Endodermal cell (in vitro differentiated cells): ENCODE results near the gene CD58. TPM values are rescaled to one million over a fixed set of nuclear protein-coding genes. Genes with fewer than 3 reads are reported as not detected.

Experiments
- DNase-seq: peaks from one replicate; pipeline ENCODE4 v3.0.0-alpha.2; 2017
- H3K27ac ChIP-seq: 2 replicates; pipeline ENCODE4 v1.5.1; 2013; ENCODE audit warnings: mild to moderate bottlenecking, low read depth, low read length, moderate library complexity
- H3K27me3 ChIP-seq: 2 replicates; pipeline ENCODE4 v1.6.1; 2013; ENCODE audit warnings: mild to moderate bottlenecking, low read length, moderate library complexity; ENCODE audit not compliant: insufficient read depth, control insufficient read depth, poor library complexity, severe bottlenecking
- H3K36me3 ChIP-seq: 2 replicates; pipeline ENCODE4 v1.7.0; 2013; ENCODE audit warnings: mild to moderate bottlenecking, low read length, moderate library complexity; ENCODE audit not compliant: control insufficient read depth, insufficient read depth
- H3K4me1 ChIP-seq: one replicate; pipeline ENCODE4 v1.7.0; 2013; ENCODE audit warnings: low read length; ENCODE audit not compliant: control insufficient read depth, insufficient read depth
- H3K4me3 ChIP-seq: 2 replicates; pipeline ENCODE4 v1.5.1; 2013; ENCODE audit warnings: mild to moderate bottlenecking, low read length, moderate library complexity
- H3K9ac ChIP-seq: 2 replicates; pipeline ENCODE4 v1.6.1; 2013; ENCODE audit warnings: mild to moderate bottlenecking, low read length, moderate library complexity; ENCODE audit not compliant: poor library complexity, severe bottlenecking; ENCODE audit errors: extremely low read depth
- H3K9me3 ChIP-seq: 2 replicates; pipeline ENCODE4 v1.6.1; 2013; ENCODE audit warnings: mild to moderate bottlenecking, low read length, moderate library complexity; ENCODE audit not compliant: control insufficient read depth
- H3K27ac Mint-ChIP-seq: 2 replicates; pipeline ENCODE4 v1.8.0; 2020; ENCODE audit warnings: mixed read lengths
- H3K27me3 Mint-ChIP-seq: 2 replicates; pipeline ENCODE4 v1.8.0; 2021; ENCODE audit warnings: mild to moderate bottlenecking, mixed read lengths; ENCODE audit not compliant: insufficient read depth
- H3K36me3 Mint-ChIP-seq: 2 replicates; pipeline ENCODE4 v1.8.0; 2020; ENCODE audit warnings: low read depth, mixed read lengths
- H3K4me1 Mint-ChIP-seq: 2 replicates; pipeline ENCODE4 v1.8.0; 2020; ENCODE audit warnings: mixed read lengths
- H3K4me3 Mint-ChIP-seq: 2 replicates; pipeline ENCODE4 v1.8.0; 2020; ENCODE audit warnings: mild to moderate bottlenecking, moderate library complexity, mixed read lengths
- H3K9me3 Mint-ChIP-seq: 2 replicates; pipeline ENCODE4 v1.8.0; 2020; ENCODE audit warnings: mild to moderate bottlenecking, mixed read lengths
- CTCF ChIP-seq: fragments of 200-600 bp; sonication (generic); conservative IDR thresholded peaks from 2 replicates; pipeline ENCODE4 v1.5.0; 2021; ENCODE audit warnings: antibody characterized with exemption, mild to moderate bottlenecking
- WGBS, 2 experiments: methylation state at CpG; one replicate each; pipeline versions ENCODE4 v1.1.5 to v1.1.7; 2013; ENCODE audit warnings: missing lambda C conversion rate in 2 of 2, mixed read lengths in 1 of 2; ENCODE audit not compliant: insufficient coverage in 1 of 2, insufficient read length in 1 of 2; 5-methylcytosine and 5-hydroxymethylcytosine counted together
- total RNA-seq, 2 donors: library from RNA; stranded (reverse); fragmentation: NEBNext Ultra II Directional in 1 of 2; extraction: Animal tissue kit (Norgen Biotek cat#: 25700) in 1 of 2; gene quantifications; 2 replicates in 1 of 2; 3 replicates in 1 of 2; pipeline ENCODE4 v1.2.1, GENCODE V29; 2021

Gene CD58
- total RNA-seq, 2 donors from 2014 or later: 4.6 to 5.9 TPM

GRCh38 chr1:116507631-116508030 lies 63.2 kb downstream of the CD58 start:
- WGBS, 2 experiments: 91 to 95% methylated on average over 2 of the region's 2 CpGs
- Histone ChIP-seq H3K4me1 (peaks cover 4% of the 10 kb centered on the region), H3K4me3 (no peak overlapping the region), H3K27me3 (no peaks in the 10 kb centered on the region), H3K9me3 (peaks cover 9% of the 10 kb centered on the region), H3K27ac (no peak overlapping the region), H3K36me3 (no peaks in the 10 kb centered on the region), H3K9ac (no peak overlapping the region)
- no peak overlapping the region for H3K4me3 Mint-ChIP-seq
- DNase-seq: no peak
- no peak overlapping the region for H3K27ac Mint-ChIP-seq
- H3K9me3 Mint-ChIP-seq: peaks cover 11% of the 10 kb centered on the region
- H3K27me3 Mint-ChIP-seq: no peaks in the 10 kb centered on the region
- H3K36me3 Mint-ChIP-seq: peaks cover 2% of the 10 kb centered on the region
- TF ChIP-seq CTCF: no peak
- H3K4me1 Mint-ChIP-seq: no peaks in the 10 kb centered on the region

GRCh38 chr1:116506132-116507004 lies 64.5 kb downstream of the CD58 start:
- no peak overlapping the region for H3K27ac ChIP-seq

More at GRCh38 chr1:116506132-116507004, 64.5 kb downstream of the CD58 start:
- Histone ChIP-seq H3K9me3 (peaks cover 6% of the 10 kb centered on the region), H3K4me3 (no peak overlapping the region), H3K4me1 (peaks cover 4% of the 10 kb centered on the region), H3K9ac (no peak overlapping the region), H3K36me3 (no peaks in the 10 kb centered on the region), H3K27me3 (no peaks in the 10 kb centered on the region)
- no peaks in the 10 kb centered on the region for H3K4me1 Mint-ChIP-seq
- H3K27me3 Mint-ChIP-seq: no peaks in the 10 kb centered on the region
- H3K36me3 Mint-ChIP-seq: no peaks in the 10 kb centered on the region
- H3K9me3 Mint-ChIP-seq: peaks cover 5% of the 10 kb centered on the region
- TF ChIP-seq CTCF: no peak
- H3K27ac Mint-ChIP-seq: no peak overlapping the region
- no peak overlapping the region for H3K4me3 Mint-ChIP-seq
- WGBS, 2 experiments: 91 to 97% methylated on average over 5 to 7 of the region's 7 CpGs
- no peak for DNase-seq
